GM18505 (cell line): ENCODE results near the gene CNTN2.

Experiments used
- ATAC-seq: cut with Tn5 transposase; IDR thresholded peaks from one replicate; pipeline ENCODE4 v1.9.1; 2021; ENCODE audit not compliant: unreplicated experiment
- POLR2A ChIP-seq: IDR thresholded peaks from 4 replicates; pipeline ENCODE4 v1.6.1; 2011; ENCODE audit warnings: borderline replicate concordance; ENCODE audit not compliant: insufficient read depth, insufficient read length; ENCODE audit errors: extremely low read depth

Gene CNTN2, protein sequence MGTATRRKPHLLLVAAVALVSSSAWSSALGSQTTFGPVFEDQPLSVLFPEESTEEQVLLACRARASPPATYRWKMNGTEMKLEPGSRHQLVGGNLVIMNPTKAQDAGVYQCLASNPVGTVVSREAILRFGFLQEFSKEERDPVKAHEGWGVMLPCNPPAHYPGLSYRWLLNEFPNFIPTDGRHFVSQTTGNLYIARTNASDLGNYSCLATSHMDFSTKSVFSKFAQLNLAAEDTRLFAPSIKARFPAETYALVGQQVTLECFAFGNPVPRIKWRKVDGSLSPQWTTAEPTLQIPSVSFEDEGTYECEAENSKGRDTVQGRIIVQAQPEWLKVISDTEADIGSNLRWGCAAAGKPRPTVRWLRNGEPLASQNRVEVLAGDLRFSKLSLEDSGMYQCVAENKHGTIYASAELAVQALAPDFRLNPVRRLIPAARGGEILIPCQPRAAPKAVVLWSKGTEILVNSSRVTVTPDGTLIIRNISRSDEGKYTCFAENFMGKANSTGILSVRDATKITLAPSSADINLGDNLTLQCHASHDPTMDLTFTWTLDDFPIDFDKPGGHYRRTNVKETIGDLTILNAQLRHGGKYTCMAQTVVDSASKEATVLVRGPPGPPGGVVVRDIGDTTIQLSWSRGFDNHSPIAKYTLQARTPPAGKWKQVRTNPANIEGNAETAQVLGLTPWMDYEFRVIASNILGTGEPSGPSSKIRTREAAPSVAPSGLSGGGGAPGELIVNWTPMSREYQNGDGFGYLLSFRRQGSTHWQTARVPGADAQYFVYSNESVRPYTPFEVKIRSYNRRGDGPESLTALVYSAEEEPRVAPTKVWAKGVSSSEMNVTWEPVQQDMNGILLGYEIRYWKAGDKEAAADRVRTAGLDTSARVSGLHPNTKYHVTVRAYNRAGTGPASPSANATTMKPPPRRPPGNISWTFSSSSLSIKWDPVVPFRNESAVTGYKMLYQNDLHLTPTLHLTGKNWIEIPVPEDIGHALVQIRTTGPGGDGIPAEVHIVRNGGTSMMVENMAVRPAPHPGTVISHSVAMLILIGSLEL

DNA sequence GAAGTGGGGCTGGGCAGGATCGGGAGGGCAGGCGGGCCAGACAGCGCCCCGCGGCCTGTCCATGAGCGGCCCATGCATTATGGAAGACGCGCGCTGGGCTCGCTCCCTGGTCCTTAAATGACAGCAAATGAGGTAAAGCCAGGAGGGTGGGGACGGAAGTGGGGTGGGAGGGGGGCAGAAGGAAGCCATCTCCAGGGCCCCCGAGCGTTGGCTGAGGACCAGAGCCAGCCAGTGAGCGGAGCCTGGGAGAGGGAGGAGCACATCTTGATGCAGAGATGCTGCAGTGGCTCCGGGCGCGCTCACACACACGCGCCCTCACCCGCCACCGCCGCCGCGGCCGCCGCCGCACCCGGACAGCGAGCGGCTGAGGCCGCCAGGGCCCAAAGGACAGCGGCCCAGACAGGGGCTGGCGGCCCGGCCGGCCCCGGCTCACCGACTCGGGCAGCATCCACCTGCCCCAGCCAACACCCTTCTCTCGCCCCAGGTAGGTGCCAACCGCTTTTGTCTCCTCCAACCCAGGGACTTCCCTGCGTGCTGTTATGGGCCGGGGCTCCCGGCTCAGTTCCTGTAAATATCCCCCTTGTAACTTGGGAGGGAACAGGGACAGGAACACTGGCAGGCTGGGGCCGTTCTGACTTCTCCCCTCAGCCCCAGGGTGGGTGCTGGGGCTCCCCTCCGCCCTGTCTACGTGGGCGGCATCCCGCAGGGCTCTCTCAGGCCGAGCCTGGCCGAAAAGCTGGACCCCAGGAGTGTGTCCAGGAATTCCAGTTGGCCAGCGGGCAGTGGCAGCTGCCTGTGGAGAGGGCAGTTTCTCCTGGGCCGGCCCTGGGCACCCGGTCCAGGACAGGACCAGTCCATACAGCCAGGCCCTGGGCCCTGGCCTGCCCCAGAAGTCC lies at the start of gene CNTN2:
TSS of gene CNTN2 (plus strand) at position 302 of the 896 bp plus-strand sequence. CDS start 9,974 bp downstream, outside the sequence.
- no peak for TF ChIP-seq POLR2A
- ATAC-seq, result no peak

- no peak for TF ChIP-seq POLR2A
- no peak for ATAC-seq
Observed at GRCh38 chr1:204994086-204994862, 48.7 kb upstream of the CNTN2 start.

DNA sequence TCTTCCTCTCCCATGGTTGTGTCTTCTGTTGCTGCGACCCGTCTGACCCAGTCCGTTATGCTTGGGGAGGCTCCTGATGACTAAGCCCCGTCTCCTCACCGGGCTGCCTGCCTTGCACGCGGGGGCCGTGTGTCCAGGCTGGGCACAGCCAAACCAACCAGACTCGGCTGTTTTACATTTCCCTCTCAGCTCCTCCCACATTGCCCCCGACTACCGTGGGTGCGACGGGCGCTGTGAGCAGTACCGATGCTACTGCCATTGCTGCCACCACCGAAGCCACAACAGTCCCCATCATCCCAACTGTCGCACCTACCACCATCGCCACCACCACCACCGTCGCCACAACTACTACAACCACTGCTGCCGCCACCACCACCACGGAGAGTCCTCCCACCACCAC lies 46.0 kb upstream of the CNTN2 start:
- TF ChIP-seq POLR2A, result no peak
- ATAC-seq, result no peak

GRCh38 chr1:204997591-204998355 lies 45.2 kb upstream of the CNTN2 start:
- no peak for TF ChIP-seq POLR2A
- no peak for ATAC-seq

DNA sequence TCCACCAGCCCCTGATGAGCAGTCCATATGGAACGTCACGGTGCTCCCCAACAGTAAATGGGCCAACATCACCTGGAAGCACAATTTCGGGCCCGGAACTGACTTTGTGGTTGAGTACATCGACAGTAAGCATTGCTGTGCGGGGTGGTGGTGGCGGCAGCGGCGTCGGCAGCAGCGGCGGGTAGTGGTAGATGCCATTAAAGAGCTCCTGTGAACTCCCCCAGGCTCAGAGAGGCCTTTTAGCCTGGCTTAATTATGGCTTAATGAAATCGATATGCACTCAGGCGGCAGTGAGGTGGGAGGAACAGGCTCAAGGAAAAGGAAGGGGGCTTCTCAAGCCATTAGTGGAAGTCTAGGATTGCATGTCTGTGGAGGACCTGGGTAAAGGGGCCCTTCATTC lies 41.9 kb upstream of the CNTN2 start:
- no peak for ATAC-seq
- no peak for TF ChIP-seq POLR2A

DNA sequence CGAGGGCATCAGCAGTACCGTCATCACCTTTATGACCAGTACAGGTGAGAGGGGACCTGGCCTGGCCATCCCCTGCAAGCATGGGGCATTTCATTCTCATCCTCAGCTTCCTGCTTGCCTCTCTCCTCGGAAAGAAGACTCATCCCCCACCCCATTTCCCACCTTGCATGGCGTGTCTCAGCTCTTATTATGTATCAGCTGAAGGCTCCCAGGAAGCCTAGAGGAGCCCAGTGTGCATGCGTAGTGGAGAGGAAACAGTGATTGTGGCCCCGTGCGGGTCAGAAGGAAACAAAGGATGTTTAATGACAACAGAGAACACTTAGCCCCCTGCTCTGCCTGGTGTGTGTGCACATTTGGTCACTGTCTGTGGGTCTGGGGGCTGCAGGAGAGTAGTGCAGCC lies 40.3 kb upstream of the CNTN2 start:
- no peak for ATAC-seq
- no peak for TF ChIP-seq POLR2A

DNA sequence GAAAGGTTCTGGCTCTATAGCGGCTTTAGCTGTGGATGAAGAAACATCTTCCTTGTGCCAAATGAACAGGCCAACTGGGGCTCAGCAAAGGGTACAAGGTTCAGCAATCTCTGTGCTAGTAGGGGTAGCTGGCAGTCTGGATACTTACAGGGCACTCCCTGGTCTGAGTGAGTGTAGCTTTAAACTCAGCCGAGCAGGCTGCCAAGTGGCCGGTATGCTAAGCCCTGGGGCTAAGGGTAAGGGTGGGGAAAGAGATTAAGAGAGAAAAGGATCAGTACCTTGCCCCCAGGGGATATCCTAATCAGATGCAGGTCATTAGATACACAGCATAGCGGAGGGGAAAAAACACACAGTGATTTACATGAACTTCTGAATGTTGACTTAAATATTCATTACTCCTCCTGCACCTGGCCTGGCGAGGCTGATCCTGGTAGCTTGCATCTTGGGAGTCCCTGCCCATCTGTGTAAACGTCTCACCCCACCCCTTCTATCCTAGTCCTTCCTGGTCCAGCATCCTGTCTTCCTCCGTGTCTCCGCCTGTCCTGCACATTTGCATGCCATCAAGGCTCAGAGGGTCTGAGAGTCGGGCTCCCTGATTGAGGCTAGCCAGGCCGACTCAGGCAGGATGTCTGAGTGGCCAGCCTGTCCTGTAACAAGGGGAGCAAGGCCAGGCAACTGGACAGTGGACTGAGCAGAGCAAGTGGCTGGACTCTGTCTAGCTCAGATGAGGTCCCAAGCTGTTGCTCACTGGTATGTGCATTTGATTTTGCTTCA lies 39.5 kb upstream of the CNTN2 start:
- no peak for TF ChIP-seq POLR2A
- no peak for ATAC-seq

DNA sequence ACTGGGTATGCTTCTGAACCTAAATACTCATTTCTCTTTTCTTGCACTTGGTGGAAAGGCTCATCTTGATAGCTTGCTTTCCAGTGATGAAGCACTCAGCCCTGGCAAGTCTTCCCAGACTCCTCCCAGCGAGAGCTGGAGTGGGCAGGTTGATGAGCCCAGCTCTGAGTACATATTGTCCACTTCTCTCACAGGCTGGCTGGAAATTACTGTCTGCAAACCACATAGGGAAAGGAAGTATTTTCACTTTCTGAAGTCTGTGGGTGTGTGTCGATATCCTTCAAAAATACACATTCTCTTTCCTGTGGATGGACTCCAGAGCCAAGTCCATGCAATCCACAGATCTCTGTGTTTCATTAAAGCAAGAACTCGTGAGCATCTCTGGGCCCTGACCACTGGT lies 38.7 kb upstream of the CNTN2 start:
- ATAC-seq, result no peak
- TF ChIP-seq POLR2A, result no peak

- no peak for ATAC-seq
- no peak for TF ChIP-seq POLR2A
Observed at GRCh38 chr1:205008896-205009295, 34.1 kb upstream of the CNTN2 start.

GRCh38 chr1:205009670-205010069 lies 33.3 kb upstream of the CNTN2 start:
- no peak for ATAC-seq
- no peak for TF ChIP-seq POLR2A
